ENCODE results near the gene GPR18. TPM values are rescaled to one million over a fixed set of nuclear protein-coding genes. Genes with fewer than 3 reads are reported as not detected.

GPR18 gene
- total RNA-seq, 1 experiment from 2014 or later = not detected

DNA sequence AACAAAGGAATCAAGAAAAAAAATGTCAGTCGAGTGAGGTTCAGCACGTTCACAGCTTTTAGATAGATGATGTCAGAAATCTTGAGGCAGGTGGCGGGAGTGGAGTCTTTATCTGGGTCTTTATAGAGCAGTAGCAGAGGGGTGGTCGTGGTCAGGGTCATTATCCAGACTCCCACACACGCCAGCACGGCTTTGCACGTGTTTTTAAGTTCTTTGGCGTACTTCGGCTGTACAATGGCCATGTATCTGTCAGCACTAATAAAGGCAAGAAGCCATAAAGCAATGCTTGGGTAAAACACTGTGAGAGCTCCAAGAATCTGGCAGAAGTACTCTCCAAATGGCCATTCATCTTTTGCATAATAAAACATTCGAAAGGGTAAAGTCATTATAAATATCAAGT lies 2.9 kb downstream of the GPR18 start:
- H4K5ac ChIP-seq (ENCODE audit: insufficient read length, low read depth, low read length) = no peak overlapping the region
- H2AFZ ChIP-seq (ENCODE audit: low read length) = no peak overlapping the region
- no peak overlapping the region for H3T11ph ChIP-seq (ENCODE audit: low read length)
- no CpG with 5 or more reads among the region's 10 CpGs for WGBS (ENCODE audit: extremely low coverage, insufficient read length, low lambda C conversion rate)
- no peaks in the 10 kb centered on the region for H3K79me1 ChIP-seq (ENCODE audit: insufficient read depth, low read depth, low read length, poor library complexity, severe bottlenecking)
- H3K27ac ChIP-seq (ENCODE audit: insufficient read length, low read depth, low read length) = no peak overlapping the region
- H2BK120ac ChIP-seq (ENCODE audit: low read depth, low read length, poor library complexity, severe bottlenecking) = no peak overlapping the region
- H3K56ac ChIP-seq (ENCODE audit: insufficient read length, low read depth, low read length) = no peak overlapping the region
- no peak overlapping the region for H3K4me3 Mint-ChIP-seq
- no peak overlapping the region for H3K9ac ChIP-seq (ENCODE audit: extremely low read depth, insufficient read length, low read length)
- H3K27ac Mint-ChIP-seq = peak overlapping the region in 1 of 3 experiments; percentile 2; a peak in 1 of 7 replicates
- no peak overlapping the region for H3K14ac ChIP-seq (ENCODE audit: insufficient read depth, low read length)
- H3K18ac ChIP-seq (ENCODE audit: insufficient read length, low read depth, low read length) = no peak overlapping the region
- H2BK20ac ChIP-seq (ENCODE audit: low read depth, low read length, poor library complexity, severe bottlenecking) = no peak overlapping the region
- DNase-seq = no peak
- no peak overlapping the region for H4K8ac ChIP-seq (replicated peaks; ENCODE audit: insufficient read length, low read depth, low read length)
- H3K9me3 Mint-ChIP-seq = no peaks in the 10 kb centered on the region
- H3K23ac ChIP-seq (ENCODE audit: insufficient read length, low read depth, low read length) = no peak overlapping the region
- no peaks in the 10 kb centered on the region for H3K79me2 ChIP-seq (ENCODE audit: insufficient read depth, low read length)
- peaks cover 2% of the 10 kb centered on the region for H4K20me1 ChIP-seq (ENCODE audit: control insufficient read depth, insufficient read depth, insufficient read length)
- H2BK5ac ChIP-seq (ENCODE audit: insufficient read length, low read length) = no peak overlapping the region
- peaks cover 2 to 12% (median 7%) of the 10 kb centered on the region in 3 experiments; a peak in 5 of 7 replicates for H3K36me3 Mint-ChIP-seq (ENCODE audit: insufficient read depth in 1 of 3, low read depth in 3 of 3)
- H3K4ac ChIP-seq (ENCODE audit: low read depth, low read length) = no peak overlapping the region
- H3K23me2 ChIP-seq (ENCODE audit: insufficient read length, low read depth, low read length, poor library complexity, severe bottlenecking) = no peaks in the 10 kb centered on the region
- no peaks in the 10 kb centered on the region for H3K4me1 ChIP-seq (ENCODE audit: insufficient read depth, low read length)
- TF ChIP-seq, protein P1, sequence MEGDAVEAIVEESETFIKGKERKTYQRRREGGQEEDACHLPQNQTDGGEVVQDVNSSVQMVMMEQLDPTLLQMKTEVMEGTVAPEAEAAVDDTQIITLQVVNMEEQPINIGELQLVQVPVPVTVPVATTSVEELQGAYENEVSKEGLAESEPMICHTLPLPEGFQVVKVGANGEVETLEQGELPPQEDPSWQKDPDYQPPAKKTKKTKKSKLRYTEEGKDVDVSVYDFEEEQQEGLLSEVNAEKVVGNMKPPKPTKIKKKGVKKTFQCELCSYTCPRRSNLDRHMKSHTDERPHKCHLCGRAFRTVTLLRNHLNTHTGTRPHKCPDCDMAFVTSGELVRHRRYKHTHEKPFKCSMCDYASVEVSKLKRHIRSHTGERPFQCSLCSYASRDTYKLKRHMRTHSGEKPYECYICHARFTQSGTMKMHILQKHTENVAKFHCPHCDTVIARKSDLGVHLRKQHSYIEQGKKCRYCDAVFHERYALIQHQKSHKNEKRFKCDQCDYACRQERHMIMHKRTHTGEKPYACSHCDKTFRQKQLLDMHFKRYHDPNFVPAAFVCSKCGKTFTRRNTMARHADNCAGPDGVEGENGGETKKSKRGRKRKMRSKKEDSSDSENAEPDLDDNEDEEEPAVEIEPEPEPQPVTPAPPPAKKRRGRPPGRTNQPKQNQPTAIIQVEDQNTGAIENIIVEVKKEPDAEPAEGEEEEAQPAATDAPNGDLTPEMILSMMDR (conservative IDR thresholded peaks at IDR 0.05) = no peak
- H3K4me1 Mint-ChIP-seq = peaks cover 16 to 17% of the 10 kb centered on the region in 2 experiments
- no peaks in the 10 kb centered on the region for H3K27me3 Mint-ChIP-seq (ENCODE audit: low read depth)
- no peaks in the 10 kb centered on the region for H3K27me3 ChIP-seq (ENCODE audit: insufficient read depth, low read length)
- H2AK5ac ChIP-seq (ENCODE audit: insufficient read length, low read length) = no peak overlapping the region
- H2BK12ac ChIP-seq (ENCODE audit: insufficient read length, low read depth, low read length) = no peak overlapping the region
- no peak overlapping the region for H4K91ac ChIP-seq (ENCODE audit: insufficient read length, low read depth, low read length)
- H2BK15ac ChIP-seq (ENCODE audit: low read depth, low read length) = no peak overlapping the region
- H3K9me3 ChIP-seq (ENCODE audit: control insufficient read depth, low read depth, low read length) = no peaks in the 10 kb centered on the region
- no peak overlapping the region for H3K4me2 ChIP-seq (ENCODE audit: insufficient read depth, insufficient read length, low read length)

Data from H9 (cell line).